GM10266 (cell line): ENCODE measurements around the gene CCDC85C.

ENCODE experiments used
- DNase-seq: peaks from one replicate; pipeline ENCODE4 v3.0.0; 2012; ENCODE audit errors: extremely low spot score
- TF ChIP-seq, protein P1 (sequence below): IDR thresholded peaks from 2 replicates; pipeline ENCODE4 v1.5.1; 2012; ENCODE audit warnings: mild to moderate bottlenecking, low read depth; ENCODE audit not compliant: control insufficient read depth, insufficient read depth; ENCODE audit errors: missing control alignments

Gene CCDC85C

DNA sequence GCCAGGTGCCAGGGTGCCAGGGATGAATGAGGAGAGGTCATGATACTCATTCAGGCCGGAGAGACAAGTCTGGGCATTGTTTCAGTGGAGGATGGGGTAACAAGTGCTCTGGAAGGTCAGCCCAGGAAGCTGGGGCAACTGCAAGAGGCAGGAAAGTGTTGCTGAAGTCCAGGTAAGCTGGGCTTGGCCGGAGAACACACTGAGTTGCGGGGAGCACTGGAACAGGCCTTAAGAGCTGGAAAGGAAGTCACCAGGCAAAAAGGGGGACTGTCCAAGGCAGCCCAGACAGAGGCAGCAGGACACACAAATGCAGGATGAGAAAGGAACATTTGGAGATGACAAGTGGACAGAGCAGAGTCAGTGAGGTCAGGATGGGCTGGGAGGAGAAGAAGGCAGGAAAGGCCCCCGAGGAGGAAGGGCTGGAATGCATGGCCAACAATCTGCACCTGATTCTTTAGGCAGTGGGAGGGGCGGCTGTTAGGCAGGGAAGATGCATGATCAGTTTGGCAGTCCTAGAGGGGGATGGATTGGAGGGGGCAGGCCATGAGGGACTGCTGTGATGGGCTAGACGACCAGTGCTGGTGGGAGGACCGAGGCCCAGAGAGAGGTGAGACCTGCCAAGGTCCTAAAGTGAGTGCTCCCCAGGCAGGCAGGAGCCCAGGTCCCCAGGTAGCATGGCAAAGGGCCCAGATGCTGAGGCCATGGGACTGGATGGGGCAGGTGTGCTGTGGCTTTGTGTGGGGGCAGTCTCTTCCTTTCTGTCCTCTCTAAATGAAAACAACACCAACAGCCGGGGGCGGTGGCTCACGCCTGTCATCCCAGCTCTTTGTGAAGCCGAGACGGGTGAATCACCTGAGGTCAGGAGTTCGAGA lies 23.7 kb upstream of the CCDC85C start:
- DNase-seq: no peak

DNA sequence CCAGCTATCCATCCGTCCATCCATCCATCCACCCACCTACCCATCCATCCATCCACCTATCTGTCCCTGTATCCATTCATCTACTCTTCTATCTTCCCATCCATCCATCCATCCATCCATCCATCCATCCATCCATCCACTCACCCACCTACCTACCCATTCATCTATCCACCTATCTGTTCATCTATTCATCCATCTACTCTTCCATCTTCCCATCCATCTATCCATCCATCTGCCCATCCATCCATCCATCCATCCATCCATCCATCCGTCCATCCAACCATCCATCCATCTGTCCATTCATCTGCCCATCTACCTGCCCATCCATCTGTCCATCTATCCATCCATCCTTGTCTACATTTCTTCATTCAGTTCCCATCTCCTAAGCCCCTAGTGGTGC lies 23.1 kb upstream of the CCDC85C start:
- TF ChIP-seq, protein P1, sequence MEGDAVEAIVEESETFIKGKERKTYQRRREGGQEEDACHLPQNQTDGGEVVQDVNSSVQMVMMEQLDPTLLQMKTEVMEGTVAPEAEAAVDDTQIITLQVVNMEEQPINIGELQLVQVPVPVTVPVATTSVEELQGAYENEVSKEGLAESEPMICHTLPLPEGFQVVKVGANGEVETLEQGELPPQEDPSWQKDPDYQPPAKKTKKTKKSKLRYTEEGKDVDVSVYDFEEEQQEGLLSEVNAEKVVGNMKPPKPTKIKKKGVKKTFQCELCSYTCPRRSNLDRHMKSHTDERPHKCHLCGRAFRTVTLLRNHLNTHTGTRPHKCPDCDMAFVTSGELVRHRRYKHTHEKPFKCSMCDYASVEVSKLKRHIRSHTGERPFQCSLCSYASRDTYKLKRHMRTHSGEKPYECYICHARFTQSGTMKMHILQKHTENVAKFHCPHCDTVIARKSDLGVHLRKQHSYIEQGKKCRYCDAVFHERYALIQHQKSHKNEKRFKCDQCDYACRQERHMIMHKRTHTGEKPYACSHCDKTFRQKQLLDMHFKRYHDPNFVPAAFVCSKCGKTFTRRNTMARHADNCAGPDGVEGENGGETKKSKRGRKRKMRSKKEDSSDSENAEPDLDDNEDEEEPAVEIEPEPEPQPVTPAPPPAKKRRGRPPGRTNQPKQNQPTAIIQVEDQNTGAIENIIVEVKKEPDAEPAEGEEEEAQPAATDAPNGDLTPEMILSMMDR: no peak
- DNase-seq: no peak

More for the DNA sequence above, 23.7 kb upstream of the CCDC85C start:
- TF ChIP-seq, protein P1: no peak

DNA sequence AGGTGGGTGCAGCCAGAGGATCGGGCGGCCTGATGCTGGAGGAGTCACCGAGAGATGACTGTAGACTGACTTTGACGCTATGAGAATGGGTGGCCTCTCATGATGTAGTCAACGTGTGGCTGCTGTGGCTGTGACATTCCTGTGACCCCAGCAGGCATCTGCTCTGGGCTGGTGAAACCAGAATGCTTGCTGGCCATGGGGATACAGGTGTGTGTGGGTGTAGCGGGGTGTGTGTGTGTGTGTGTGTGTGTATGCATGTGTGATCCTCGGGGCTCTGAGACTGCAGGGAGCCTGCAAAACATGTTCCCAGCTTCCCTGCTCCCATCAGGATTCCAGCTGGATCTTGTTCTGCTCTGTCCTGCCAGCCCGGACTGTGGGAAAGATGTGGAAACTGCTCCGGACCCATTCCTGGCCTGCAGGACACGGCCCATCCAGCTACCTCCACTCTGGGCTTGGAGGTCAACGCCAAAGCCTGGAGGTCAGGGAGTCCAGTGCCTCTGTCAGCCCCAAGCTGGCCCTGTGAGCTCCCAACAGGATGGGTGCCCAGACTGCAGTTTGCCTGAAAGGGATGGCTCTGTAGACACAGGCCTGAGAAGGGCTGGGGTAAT lies 22.1 kb upstream of the CCDC85C start:
- TF ChIP-seq, protein P1: no peak
- DNase-seq: no peak

DNA sequence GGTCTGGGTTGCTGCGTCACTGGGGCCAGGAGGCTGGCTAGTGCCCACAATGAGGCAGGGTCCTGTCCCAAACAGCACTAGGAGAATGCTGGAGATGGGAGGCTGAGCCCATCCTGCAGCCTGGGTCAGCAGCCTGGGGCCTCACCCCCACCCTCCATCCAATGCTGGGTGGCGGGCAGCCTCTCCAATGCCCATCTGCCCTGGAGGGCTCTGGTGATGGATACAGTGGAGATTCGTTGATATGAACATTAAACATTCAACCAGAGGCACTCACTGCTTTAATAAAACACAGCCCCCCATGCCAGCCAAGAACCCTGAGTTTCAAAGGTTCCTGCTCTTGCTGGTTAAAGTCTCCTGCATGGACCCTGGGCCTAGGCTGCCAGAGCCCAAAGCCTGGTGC lies 21.5 kb upstream of the CCDC85C start:
- no peak for DNase-seq

DNA sequence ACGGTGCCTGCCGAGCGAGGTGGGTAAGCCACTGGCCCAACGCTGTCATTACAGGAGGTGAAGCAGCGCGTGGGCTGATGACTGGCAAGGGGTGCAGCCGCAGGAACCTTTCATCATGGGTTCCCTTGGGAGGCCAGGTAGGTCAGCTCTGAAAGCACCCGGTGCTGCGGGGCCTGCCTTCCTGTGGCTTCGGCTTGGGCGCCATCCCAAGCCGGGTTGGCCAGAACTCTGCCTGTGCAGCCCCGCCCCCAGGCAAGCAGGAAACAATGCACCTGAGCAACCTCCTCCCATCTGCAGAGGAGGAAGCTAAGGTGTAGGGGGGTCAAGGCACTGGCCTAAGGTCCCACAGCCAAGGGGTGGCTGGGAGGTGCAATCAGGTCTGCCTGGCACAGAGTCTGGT lies 21.0 kb upstream of the CCDC85C start:
- TF ChIP-seq, protein P1: no peak
- DNase-seq: no peak

More for the DNA sequence above, 21.5 kb upstream of the CCDC85C start:
- TF ChIP-seq, protein P1: no peak

DNA sequence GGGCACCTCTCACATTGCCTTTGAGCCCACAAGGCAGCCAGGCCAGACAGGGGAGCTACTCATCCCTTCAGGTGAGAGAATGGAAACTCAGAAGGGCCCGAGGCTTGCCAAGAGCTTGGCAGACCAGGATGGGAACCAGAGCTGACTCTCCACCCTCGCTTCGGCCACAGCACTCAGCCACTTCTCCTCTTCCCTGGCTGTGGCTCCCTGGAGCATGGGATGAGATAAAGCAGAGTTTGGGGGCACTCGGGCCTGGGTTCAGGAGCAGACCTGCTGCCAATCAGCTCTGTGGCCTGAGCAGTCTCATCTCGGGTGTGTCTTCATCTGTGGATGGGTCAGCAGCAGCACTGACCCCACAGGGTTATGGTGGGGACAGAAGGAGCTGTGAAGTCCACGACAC lies 20.0 kb upstream of the CCDC85C start:
- TF ChIP-seq, protein P1: no peak
- DNase-seq: no peak

DNA sequence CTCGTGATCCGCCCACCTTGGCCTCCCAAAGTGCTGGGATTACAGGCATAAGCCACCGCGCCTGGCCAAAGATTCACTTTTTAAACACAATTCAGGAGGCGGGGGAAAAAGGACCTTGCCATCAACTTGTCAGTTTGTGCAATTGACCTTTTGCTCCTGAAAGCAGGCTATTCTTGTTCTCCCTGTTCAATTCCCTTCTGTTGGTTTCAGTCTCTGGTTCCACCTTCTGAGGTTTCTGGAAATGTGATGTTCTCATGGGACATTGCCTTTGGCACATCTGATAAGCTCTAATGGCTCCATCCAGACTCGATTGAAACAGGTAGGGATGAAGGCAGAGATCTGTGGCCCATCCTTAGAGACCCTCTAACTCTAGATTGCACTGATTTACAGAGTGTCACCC lies 17.9 kb upstream of the CCDC85C start:
- DNase-seq: no peak
- TF ChIP-seq, protein P1: no peak
